Measurements from ENCODE around the gene LYPD6B. TPM values are rescaled to one million over a fixed set of nuclear protein-coding genes. Genes with fewer than 3 reads are reported as not detected.
A peak's percentile ranks its signal among the peaks of the same experiment; 100 is the strongest.

Gene LYPD6B
- total RNA-seq, 1 donor from 2014 or later, result 23.7 TPM

- Mint-ChIP-seq H3K36me3 (peaks cover 4% of the 10 kb centered on the region), H3K9me3 (peaks cover 3% of the 10 kb centered on the region), H3K4me1 (ENCODE audit: unreplicated experiment) (peaks cover 34% of the 10 kb centered on the region), H3K27me3 (no peaks in the 10 kb centered on the region), H3K4me3 (peak overlapping the region; percentile 21), H3K27ac (peak overlapping the region; percentile 52)
- TF ChIP-seq CTCF (conservative IDR thresholded peaks at IDR 0.05), result no peak
- no peak for DNase-seq (ENCODE audit: extremely low spot score, unreplicated experiment)
Observed at GRCh38 chr2:149178612-149179011, 140.1 kb downstream of the LYPD6B start.

- Mint-ChIP-seq H3K9me3 (no peaks in the 10 kb centered on the region), H3K4me3 (peak overlapping the region; percentile 73), H3K27me3 (no peaks in the 10 kb centered on the region), H3K36me3 (no peaks in the 10 kb centered on the region), H3K4me1 (ENCODE audit: unreplicated experiment) (peaks cover 43% of the 10 kb centered on the region), H3K27ac (peak overlapping the region; percentile 84)
- DNase-seq (ENCODE audit: extremely low spot score, unreplicated experiment), result no peak
- TF ChIP-seq CTCF (conservative IDR thresholded peaks at IDR 0.05), result no peak
Observed at GRCh38 chr2:149180226-149180875, 141.9 kb downstream of the LYPD6B start.

GRCh38 chr2:149183187-149183586 is 144.7 kb downstream of the LYPD6B start:
- DNase-seq (ENCODE audit: extremely low spot score, unreplicated experiment), result no peak
- Mint-ChIP-seq H3K4me3 (no peak overlapping the region), H3K9me3 (no peaks in the 10 kb centered on the region), H3K36me3 (peaks cover 7% of the 10 kb centered on the region), H3K27ac (no peak overlapping the region), H3K4me1 (ENCODE audit: unreplicated experiment) (peaks cover 47% of the 10 kb centered on the region), H3K27me3 (no peaks in the 10 kb centered on the region)
- TF ChIP-seq CTCF (conservative IDR thresholded peaks at IDR 0.05), result no peak

- no peak for DNase-seq (ENCODE audit: extremely low spot score, unreplicated experiment)
- Mint-ChIP-seq H3K4me1 (ENCODE audit: unreplicated experiment) (peaks cover 35% of the 10 kb centered on the region), H3K27me3 (no peaks in the 10 kb centered on the region), H3K36me3 (peaks cover 7% of the 10 kb centered on the region), H3K9me3 (no peaks in the 10 kb centered on the region), H3K27ac (no peak overlapping the region), H3K4me3 (no peak overlapping the region)
- no peak for TF ChIP-seq CTCF (conservative IDR thresholded peaks at IDR 0.05)
Observed at GRCh38 chr2:149184991-149185390, 146.5 kb downstream of the LYPD6B start.

- Mint-ChIP-seq H3K4me1 (ENCODE audit: unreplicated experiment) (peaks cover 25% of the 10 kb centered on the region), H3K27ac (no peak overlapping the region), H3K27me3 (no peaks in the 10 kb centered on the region), H3K36me3 (peaks cover 7% of the 10 kb centered on the region), H3K4me3 (no peak overlapping the region), H3K9me3 (no peaks in the 10 kb centered on the region)
- no peak for DNase-seq (ENCODE audit: extremely low spot score, unreplicated experiment)
- no peak for TF ChIP-seq CTCF (conservative IDR thresholded peaks at IDR 0.05)
Observed at GRCh38 chr2:149185942-149186490, 147.5 kb downstream of the LYPD6B start.
